DOHH2 (cell line): ENCODE data around the gene PHLDA1.

Experiments
- H3F3A ChIP-seq: fragments of 200-600 bp; sonication (generic), shearing (Covaris generic); 2 replicates; pipeline ENCODE4 v1.6.0; 2016; ENCODE audit warnings: antibody characterized with exemption, mild to moderate bottlenecking; ENCODE audit not compliant: control insufficient read depth, insufficient read depth
- H3K27ac ChIP-seq: fragments of 200-600 bp; sonication (generic); 2 replicates; pipeline ENCODE4 v1.5.1; 2014; ENCODE audit warnings: low read depth, mild to moderate bottlenecking, low read length, moderate library complexity
- H3K27me3 ChIP-seq: fragments of 200-600 bp; sonication (generic); 2 replicates; pipeline ENCODE4 v1.6.1; 2014; ENCODE audit warnings: mild to moderate bottlenecking, low read length, mixed read lengths; ENCODE audit not compliant: control insufficient read depth
- H3K36me3 ChIP-seq: fragments of 200-600 bp; sonication (generic); 2 replicates; pipeline ENCODE4 v1.6.1; 2014; ENCODE audit warnings: mild to moderate bottlenecking, low read length, moderate library complexity, mixed read lengths; ENCODE audit not compliant: control insufficient read depth
- H3K4me1 ChIP-seq: fragments of 200-600 bp; sonication (generic); 2 replicates; pipeline ENCODE4 v1.6.1; 2014; ENCODE audit warnings: mild to moderate bottlenecking, low read length, mixed read lengths; ENCODE audit not compliant: control insufficient read depth
- H3K4me2 ChIP-seq: fragments of 200-600 bp; sonication (generic); 2 replicates; pipeline ENCODE4 v1.6.0; 2014; ENCODE audit warnings: mild to moderate bottlenecking, low read length, moderate library complexity
- H3K4me3 ChIP-seq: fragments of 200-600 bp; sonication (generic); 2 replicates; pipeline ENCODE4 v1.5.1; 2014; ENCODE audit warnings: mild to moderate bottlenecking, low read length, mixed read lengths
- H3K79me2 ChIP-seq: fragments of 200-600 bp; sonication (generic); 2 replicates; pipeline ENCODE4 v1.6.1; 2014; ENCODE audit warnings: mild to moderate bottlenecking, low read length, mixed read lengths; ENCODE audit not compliant: control insufficient read depth
- H3K9me2 ChIP-seq: fragments of 200-600 bp; sonication (generic); replicated peaks from 2 replicates; pipeline ENCODE4 v1.6.1; 2014; ENCODE audit warnings: mild to moderate bottlenecking, low read length, mixed read lengths; ENCODE audit not compliant: control insufficient read depth
- H3K9me3 ChIP-seq: fragments of 200-600 bp; sonication (generic); 2 replicates; pipeline ENCODE4 v1.6.1; 2014; ENCODE audit warnings: antibody characterized with exemption, low read length, mixed read lengths; ENCODE audit not compliant: control insufficient read depth, insufficient read depth
- H4K20me1 ChIP-seq: fragments of 200-600 bp; sonication (generic); 2 replicates; pipeline ENCODE4 v1.6.0; 2014; ENCODE audit warnings: low read depth, mild to moderate bottlenecking, antibody characterized with exemption, low read length, moderate library complexity; ENCODE audit not compliant: control insufficient read depth, insufficient read depth
- EZH2phosphoT487 ChIP-seq: fragments of 200-600 bp; sonication (generic); IDR thresholded peaks from 2 replicates; pipeline ENCODE4 v1.6.1; 2017; ENCODE audit warnings: borderline replicate concordance, mild to moderate bottlenecking, antibody characterized with exemption, low read length, moderate library complexity, mixed read lengths
- TF ChIP-seq, protein P1 (sequence below): fragments of 200-600 bp; sonication (generic); IDR thresholded peaks from one replicate; pipeline ENCODE4 v1.5.1; 2014; ENCODE audit warnings: antibody characterized with exemption, mild to moderate bottlenecking, low read depth, low read length; ENCODE audit not compliant: poor library complexity, severe bottlenecking

The PHLDA1 gene

DNA sequence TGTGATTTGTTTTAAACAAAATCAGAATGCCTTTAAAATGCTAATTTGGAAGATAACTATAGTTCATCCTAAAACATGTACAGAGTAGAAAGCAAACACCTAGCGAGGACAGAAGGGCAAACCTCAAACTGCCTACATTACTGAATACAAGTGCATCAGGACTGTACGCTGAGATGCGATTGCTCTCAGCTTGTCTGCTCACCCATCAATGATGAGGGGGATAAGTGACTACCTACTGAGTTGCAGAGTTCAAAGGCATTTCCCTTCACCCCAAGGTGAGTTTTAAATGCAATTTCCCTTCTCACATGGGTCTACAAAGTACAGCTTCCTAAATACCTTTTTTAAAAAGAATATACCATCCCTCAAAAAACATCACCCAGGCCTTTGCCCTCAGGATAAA lies 52.9 kb downstream of the PHLDA1 start:
- no peaks in the 10 kb centered on the region for H3K9me2 ChIP-seq
- no peaks in the 10 kb centered on the region for H3K9me3 ChIP-seq
- peaks cover 10% of the 10 kb centered on the region for H3K27me3 ChIP-seq
- H3K27ac ChIP-seq: no peak overlapping the region
- no peaks in the 10 kb centered on the region for H3F3A ChIP-seq
- no peak for TF ChIP-seq EZH2phosphoT487
- TF ChIP-seq, protein P1, sequence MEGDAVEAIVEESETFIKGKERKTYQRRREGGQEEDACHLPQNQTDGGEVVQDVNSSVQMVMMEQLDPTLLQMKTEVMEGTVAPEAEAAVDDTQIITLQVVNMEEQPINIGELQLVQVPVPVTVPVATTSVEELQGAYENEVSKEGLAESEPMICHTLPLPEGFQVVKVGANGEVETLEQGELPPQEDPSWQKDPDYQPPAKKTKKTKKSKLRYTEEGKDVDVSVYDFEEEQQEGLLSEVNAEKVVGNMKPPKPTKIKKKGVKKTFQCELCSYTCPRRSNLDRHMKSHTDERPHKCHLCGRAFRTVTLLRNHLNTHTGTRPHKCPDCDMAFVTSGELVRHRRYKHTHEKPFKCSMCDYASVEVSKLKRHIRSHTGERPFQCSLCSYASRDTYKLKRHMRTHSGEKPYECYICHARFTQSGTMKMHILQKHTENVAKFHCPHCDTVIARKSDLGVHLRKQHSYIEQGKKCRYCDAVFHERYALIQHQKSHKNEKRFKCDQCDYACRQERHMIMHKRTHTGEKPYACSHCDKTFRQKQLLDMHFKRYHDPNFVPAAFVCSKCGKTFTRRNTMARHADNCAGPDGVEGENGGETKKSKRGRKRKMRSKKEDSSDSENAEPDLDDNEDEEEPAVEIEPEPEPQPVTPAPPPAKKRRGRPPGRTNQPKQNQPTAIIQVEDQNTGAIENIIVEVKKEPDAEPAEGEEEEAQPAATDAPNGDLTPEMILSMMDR: no peak
- no peak overlapping the region for H3K4me3 ChIP-seq
- no peak overlapping the region for H3K4me2 ChIP-seq
- no peaks in the 10 kb centered on the region for H3K36me3 ChIP-seq
- no peaks in the 10 kb centered on the region for H3K4me1 ChIP-seq
- H3K79me2 ChIP-seq: no peaks in the 10 kb centered on the region
- no peaks in the 10 kb centered on the region for H4K20me1 ChIP-seq

DNA sequence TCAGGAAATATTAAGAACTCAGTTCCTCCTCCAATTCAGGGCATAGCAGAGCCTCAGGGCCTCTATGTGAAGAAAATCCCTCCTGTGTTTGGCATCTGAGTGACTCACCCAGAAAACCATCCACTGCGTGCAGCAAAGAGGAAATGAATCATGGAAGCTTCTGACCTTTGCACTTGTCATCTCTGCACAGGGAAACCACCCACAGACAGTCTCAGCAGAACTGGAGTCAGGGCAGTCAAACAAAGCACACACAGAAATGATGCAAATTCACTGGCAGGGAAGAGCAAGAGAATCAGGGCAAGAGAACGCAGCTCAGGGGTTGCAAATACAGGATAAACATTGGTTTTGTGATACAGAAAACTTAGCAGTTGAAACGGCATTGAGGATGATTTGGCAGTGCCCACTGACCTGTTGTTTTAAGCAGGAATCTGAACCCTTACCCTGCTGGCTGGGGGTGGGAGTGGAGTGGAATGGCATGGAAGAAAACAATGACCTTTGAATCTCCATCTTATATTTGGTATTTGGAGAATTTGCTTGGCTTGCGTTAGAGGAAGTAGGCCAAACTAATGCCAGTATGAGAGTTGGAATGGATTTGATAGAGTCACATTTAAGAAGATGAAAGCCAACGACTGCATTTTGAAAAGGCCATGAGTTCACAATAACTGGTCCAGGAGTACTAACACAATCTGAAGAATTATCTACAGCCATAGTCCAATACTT lies 53.5 kb downstream of the PHLDA1 start:
- Histone ChIP-seq H3K9me3 (no peaks in the 10 kb centered on the region), H3K4me3 (no peak overlapping the region), H3K27ac (no peak overlapping the region), H3K9me2 (no peaks in the 10 kb centered on the region), H3K36me3 (no peaks in the 10 kb centered on the region), H4K20me1 (no peaks in the 10 kb centered on the region), H3K4me1 (no peaks in the 10 kb centered on the region), H3K79me2 (no peaks in the 10 kb centered on the region), H3K27me3 (peaks cover 7% of the 10 kb centered on the region), H3F3A (no peaks in the 10 kb centered on the region), H3K4me2 (no peak overlapping the region)
- no peak for TF ChIP-seq EZH2phosphoT487
- TF ChIP-seq, protein P1: no peak

GRCh38 chr12:75977590-75977951 lies 54.0 kb downstream of the PHLDA1 start:
- Histone ChIP-seq H3K9me2 (no peaks in the 10 kb centered on the region), H3K9me3 (no peaks in the 10 kb centered on the region), H3F3A (no peaks in the 10 kb centered on the region), H3K4me3 (no peak overlapping the region), H4K20me1 (no peaks in the 10 kb centered on the region), H3K4me2 (no peak overlapping the region), H3K27ac (no peak overlapping the region), H3K36me3 (no peaks in the 10 kb centered on the region), H3K27me3 (peaks cover 5% of the 10 kb centered on the region), H3K79me2 (no peaks in the 10 kb centered on the region), H3K4me1 (no peaks in the 10 kb centered on the region)
- no peak for TF ChIP-seq EZH2phosphoT487
- TF ChIP-seq, protein P1: no peak
